K562 (cell line): Measurements from ENCODE around the gene B3GAT2. TPM values are rescaled to one million over a fixed set of nuclear protein-coding genes. Genes with fewer than 3 reads are reported as not detected.
A peak's percentile ranks its signal among the peaks of the same experiment; 100 is the strongest.

Experiments
- CREM ChIP-seq: IDR thresholded peaks from 2 replicates; pipeline ENCODE4 v1.6.1; 2014; ENCODE audit warnings: antibody characterized with exemption, low read depth
- CTCF ChIP-seq, 3 experiments: IDR thresholded peaks in 2 of 3; conservative IDR thresholded peaks in 1 of 3; 2 replicates each; pipeline ENCODE4 v1.5.1; 2011 to 2012; ENCODE audit warnings: low read length in 3 of 3, mild to moderate bottlenecking in 3 of 3, control low read depth in 2 of 3, improper control_type of control experiment in 1 of 3, inconsistent platforms in 1 of 3, low read depth in 1 of 3, mixed read lengths in 1 of 3, moderate library complexity in 1 of 3; ENCODE audit not compliant: insufficient read depth in 2 of 3
- GATAD2B ChIP-seq: fragments of 450-650 bp; IDR thresholded peaks from 2 replicates; pipeline ENCODE4 v1.6.1; 2017; ENCODE audit warnings: mild to moderate bottlenecking, borderline replicate concordance
- HLTF ChIP-seq: fragments of 450-650 bp; IDR thresholded peaks from 2 replicates; pipeline ENCODE4 v1.6.1; 2016
- ILK ChIP-seq: fragments of 450-650 bp; IDR thresholded peaks from 2 replicates; pipeline ENCODE4 v1.6.1; 2016; ENCODE audit warnings: missing genetic modification characterization, low read depth, mild to moderate bottlenecking, missing compliant biosample characterization, moderate library complexity, borderline replicate concordance
- KDM4B ChIP-seq, 2 experiments: fragments of 450-650 bp in 1 of 2; sonication (generic) in 1 of 2; IDR thresholded peaks; 2 replicates each; pipeline ENCODE4 v1.6.1; 2016 to 2017; ENCODE audit warnings: borderline replicate concordance in 2 of 2, antibody characterized with exemption in 1 of 2, low read depth in 1 of 2, mild to moderate bottlenecking in 1 of 2
- RAD21 ChIP-seq, 2 experiments: fragments of 250-450 bp in 1 of 2; fragments of 450-650 bp in 1 of 2; sonication (Bioruptor Pico) in 1 of 2; formaldehyde crosslinking in 1 of 2; IDR thresholded peaks in 1 of 2; conservative IDR thresholded peaks in 1 of 2; 2 replicates each; pipeline versions ENCODE4 v1.4.0 to v1.8.0; 2020 to 2022; ENCODE audit warnings: mild to moderate bottlenecking in 2 of 2, moderate library complexity in 1 of 2
- SAFB ChIP-seq: fragments of 200-400 bp; formaldehyde crosslinking; IDR thresholded peaks from 2 replicates; pipeline ENCODE4 v1.6.1; 2017; ENCODE audit warnings: low read depth, low read length, borderline replicate concordance
- TFAP4 ChIP-seq: sonication (generic); formaldehyde crosslinking; IDR thresholded peaks from 2 replicates; pipeline ENCODE4 v1.8.0; 2022; ENCODE audit warnings: missing genetic modification reagents, mild to moderate bottlenecking, moderate library complexity, borderline replicate concordance
- YY1 ChIP-seq, 3 experiments: IDR thresholded peaks; 2 replicates each; pipeline ENCODE4 v1.6.1; 2011; ENCODE audit warnings: low read length in 2 of 3, mild to moderate bottlenecking in 2 of 3, moderate library complexity in 2 of 3, borderline replicate concordance in 1 of 3, control low read depth in 1 of 3, low read depth in 1 of 3; ENCODE audit not compliant: insufficient read depth in 3 of 3, insufficient replicate concordance in 2 of 3, control insufficient read depth in 1 of 3, insufficient read length in 1 of 3; ENCODE audit errors: extremely low read depth in 1 of 3
- polyA plus RNA-seq, 8 experiments: library from polyadenylated mRNA; depleted of rRNA in 4 of 8; stranded (reverse) in 5 of 8; unstranded in 3 of 8; fragments of >200 nt; fragmentation: Nextera tagmentation in 2 of 8; fragmentation: Illumina TruSeq in 1 of 8; extraction: Ambion mirVana in 2 of 8; extraction: Trizol in 1 of 8; gene quantifications; 2 replicates each; pipeline versions ENCODE4 v1.2.1 to v1.2.3, GENCODE V29; 2011 to 2014; ENCODE audit warnings: inconsistent platforms in 1 of 8, missing spikeins in 1 of 8
- total RNA-seq, 7 experiments: library from RNA; depleted of rRNA in 6 of 7; stranded (reverse); fragments of >200 nt in 6 of 7; fragmentation: Illumina TruSeq in 2 of 7; extraction: Trizol in 2 of 7; gene quantifications; 2 replicates each; pipeline versions ENCODE4 v1.2.1 to v1.2.3, GENCODE V29; 2011 to 2021; ENCODE audit warnings: low replicate concordance in 1 of 7

B3GAT2 gene
- total and polyA plus RNA-seq, 9 of the 15 experiments (the other 6 are each of a cell fraction or from before 2014, with no cell fraction given): 0.01 to 0.43 (median 0.04) TPM; not detected in 4

- TF ChIP-seq CTCF (IDR thresholded peaks at IDR 0.05 in 2 of 3, conservative IDR thresholded peaks at IDR 0.05 in 1 of 3; ENCODE audit: insufficient read depth in 2 of 3, low read depth in 1 of 3, low read length in 3 of 3) (peak; percentile 69 to 89 (median 75)), TFAP4 (CRISPR knock-in tag) (0 out of 2 replicates have a peak, but pooled peaks have one; percentile 22), ILK (tag) (no peak), KDM4B (IDR thresholded peaks at IDR 0.05; ENCODE audit: borderline replicate concordance in 2 of 2, low read depth in 1 of 2) (peak in 1 of 2 experiments; percentile 72; a peak in 1 of 4 replicates), HLTF (no peak), GATAD2B (peak; percentile 36; the same call in 1 of the 2 replicates), SAFB (0 out of 2 replicates have a peak, but pooled peaks have one; percentile 26), YY1 (IDR thresholded peaks at IDR 0.05; ENCODE audit: borderline replicate concordance in 1 of 3, control insufficient read depth in 1 of 3, extremely low read depth in 1 of 3, insufficient read depth in 3 of 3, insufficient read length in 1 of 3, insufficient replicate concordance in 2 of 3, low read depth in 1 of 3, low read length in 2 of 3) (peak in 1 of 3 experiments; percentile 12), CREM (peak; percentile 61; the same call in 1 of the 2 replicates), RAD21 (CRISPR knock-in tag; conservative IDR thresholded peaks at IDR 0.05 in 1 of 2, IDR thresholded peaks at IDR 0.05 in 1 of 2) (peak; percentile 78 to 81)
These were observed 1.2 kb downstream of the B3GAT2 start (continued) for GRCh38 chr6:70955441-70956190.
